Muscle of leg (tissue), 11 donors: Measurements from ENCODE around the gene HECTD2. TPM values are rescaled to one million over a fixed set of nuclear protein-coding genes. Genes with fewer than 3 reads are reported as not detected.

Source experiments
- DNase-seq: peaks from one replicate; pipeline ENCODE4 v3.0.0; 2013
- H3K27ac ChIP-seq: one replicate; pipeline ENCODE4 v1.5.1; 2013; ENCODE audit warnings: mild to moderate bottlenecking, low read length, control low read depth
- H3K27me3 ChIP-seq: one replicate; pipeline ENCODE4 v1.6.1; 2013; ENCODE audit warnings: low read length; ENCODE audit not compliant: control insufficient read depth, insufficient read depth
- H3K36me3 ChIP-seq: one replicate; pipeline ENCODE4 v1.6.1; 2013; ENCODE audit warnings: low read length; ENCODE audit not compliant: control insufficient read depth, insufficient read depth
- H3K4me1 ChIP-seq: one replicate; pipeline ENCODE4 v1.6.1; 2013; ENCODE audit warnings: low read length; ENCODE audit not compliant: control insufficient read depth, insufficient read depth
- H3K4me3 ChIP-seq: one replicate; pipeline ENCODE4 v1.5.1; 2013; ENCODE audit warnings: low read length, control low read depth
- H3K9me3 ChIP-seq: replicated peaks from 2 replicates; pipeline ENCODE4 v1.6.1; 2013; ENCODE audit warnings: low read depth, low read length; ENCODE audit not compliant: control insufficient read depth
- WGBS: methylation state at CpG from one replicate; pipeline ENCODE4 v1.1.5; 2013; ENCODE audit warnings: missing lambda C conversion rate; ENCODE audit not compliant: insufficient coverage; 5-methylcytosine and 5-hydroxymethylcytosine counted together
- polyA plus RNA-seq, 8 donors: library from polyadenylated mRNA; unstranded; fragments of 120-200 nt; gene quantifications; one replicate each; pipeline versions ENCODE4 v1.2.1 to v1.2.3, GENCODE V29; 2013; ENCODE audit warnings: inconsistent platforms in 1 of 8, low replicate concordance in 1 of 8; ENCODE audit not compliant: insufficient read length in 8 of 8, insufficient read depth in 1 of 8
- total RNA-seq: library from RNA; stranded (reverse); fragments of 120-200 nt; gene quantifications from one replicate; pipeline ENCODE4 v1.2.4, GENCODE V29; 2013

HECTD2 gene
- total and polyA plus RNA-seq, 9 donors: 11.7 to 17.9 (median 13.5) TPM

DNA sequence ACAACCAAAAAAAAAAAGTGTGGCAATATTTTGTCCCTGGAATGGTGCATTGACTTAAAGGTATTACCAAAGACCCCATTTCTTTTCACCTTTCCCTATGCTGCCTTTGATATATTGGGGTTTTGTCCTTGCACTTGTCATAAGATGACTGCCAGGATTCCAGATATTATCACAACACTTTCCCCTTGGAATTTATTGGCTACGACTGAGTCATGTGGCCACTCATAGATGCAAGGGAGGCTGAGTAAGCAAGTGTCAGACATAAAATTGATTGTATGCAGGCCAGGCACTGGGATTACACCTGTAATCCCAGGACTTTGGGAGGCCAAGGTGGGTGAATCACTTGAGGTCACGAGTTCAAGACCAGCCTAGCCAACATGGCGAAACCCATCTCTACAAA, 139.1 kb downstream of the HECTD2 start:
- Histone ChIP-seq H3K27ac (no peak overlapping the region), H3K4me1 (peaks cover 12% of the 10 kb centered on the region), H3K4me3 (no peak overlapping the region), H3K36me3 (no peaks in the 10 kb centered on the region), H3K27me3 (no peaks in the 10 kb centered on the region), H3K9me3 (no peaks in the 10 kb centered on the region)
- no peak for DNase-seq
- WGBS: no CpG with 5 or more reads among the region's 3 CpGs

DNA sequence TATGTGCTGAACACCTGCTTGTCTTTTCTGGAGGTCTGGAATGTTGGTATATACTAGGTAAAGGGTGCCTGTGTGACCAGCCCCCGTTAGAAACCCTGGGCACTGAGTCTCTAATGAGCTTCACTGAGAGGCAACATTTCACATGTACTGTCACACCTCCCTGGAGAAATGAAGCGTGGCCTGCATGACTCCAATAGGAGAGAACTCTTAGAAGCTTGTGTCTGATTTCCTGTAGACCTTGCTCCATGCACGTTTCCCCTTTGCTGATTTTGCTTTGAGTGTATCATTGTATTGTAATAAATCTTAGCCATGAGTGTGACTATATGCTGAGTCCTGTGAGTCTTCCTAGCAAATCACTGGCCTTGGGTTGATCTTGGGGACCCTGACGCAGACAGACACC, 139.9 kb downstream of the HECTD2 start:
- Histone ChIP-seq H3K36me3 (no peaks in the 10 kb centered on the region), H3K4me3 (no peak overlapping the region), H3K9me3 (no peaks in the 10 kb centered on the region), H3K4me1 (peaks cover 13% of the 10 kb centered on the region), H3K27me3 (no peaks in the 10 kb centered on the region), H3K27ac (no peak overlapping the region)
- DNase-seq: no peak
- WGBS: 100% methylated on average over 1 of the region's 4 CpGs

DNA sequence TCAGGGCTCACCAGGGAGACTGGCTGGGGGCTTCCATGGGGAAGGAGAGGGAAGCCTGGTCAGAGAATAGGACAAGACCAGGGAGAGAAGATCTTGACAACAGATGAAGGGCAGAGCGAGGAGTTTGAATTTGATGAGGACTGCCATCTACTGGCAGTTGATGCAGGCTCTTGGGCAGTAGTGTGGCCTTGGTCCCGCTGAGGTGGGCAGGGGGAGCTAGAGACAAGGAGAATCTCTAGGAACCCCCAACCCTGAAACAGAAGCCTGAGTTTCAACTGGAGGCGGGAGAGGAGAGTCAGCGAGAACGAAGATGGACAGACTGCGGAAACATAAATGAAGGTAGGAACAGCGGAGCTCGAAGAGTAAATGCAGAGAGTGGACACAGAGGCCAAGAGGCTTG, 141.7 kb downstream of the HECTD2 start:
- DNase-seq: peak; percentile 84
- H3K4me3 ChIP-seq: no peak overlapping the region

DNA sequence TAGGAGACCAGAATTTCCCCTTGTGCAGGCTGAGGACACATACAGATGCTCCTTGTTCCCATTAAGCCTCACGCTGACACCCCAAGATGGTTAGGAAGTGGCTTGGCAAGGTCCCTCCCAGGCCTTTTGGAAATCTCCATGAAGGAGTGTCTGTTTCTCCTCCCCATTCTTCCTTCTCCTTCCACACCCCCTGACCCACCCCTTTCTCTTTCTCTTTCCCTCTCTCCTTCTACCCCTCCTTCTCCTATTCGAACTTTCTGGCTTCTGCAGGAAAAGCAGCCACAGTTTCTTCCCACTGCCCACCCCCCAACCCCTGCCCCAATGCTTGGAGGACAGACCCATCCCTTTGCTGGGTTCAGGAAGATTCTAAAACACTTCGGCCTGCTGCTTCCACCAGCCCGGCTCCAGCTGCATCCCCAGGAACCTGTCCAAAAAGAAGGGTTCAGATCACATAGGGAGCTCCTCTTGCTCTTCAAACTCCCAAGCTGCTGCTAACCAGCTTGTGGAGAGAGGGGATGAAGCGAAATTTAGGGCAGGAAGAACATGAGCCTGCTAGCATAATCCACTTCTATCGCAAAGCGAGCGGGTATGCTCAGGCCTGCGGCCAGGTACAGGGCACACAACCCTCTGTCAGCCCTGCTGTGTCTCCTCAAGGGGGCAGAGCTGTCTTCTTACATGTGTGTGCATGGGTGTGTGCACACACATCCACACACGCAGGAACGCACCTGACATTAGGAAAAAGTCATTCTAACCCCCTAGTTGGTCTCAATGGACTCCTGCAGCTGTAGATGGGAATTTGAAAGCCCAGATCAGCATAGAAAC, 142.3 kb downstream of the HECTD2 start:
- no peak overlapping the region for H3K4me3 ChIP-seq

More for the DNA sequence above, 141.7 kb downstream of the HECTD2 start:
- Histone ChIP-seq H3K27me3 (no peaks in the 10 kb centered on the region), H3K9me3 (no peaks in the 10 kb centered on the region), H3K4me1 (peaks cover 21% of the 10 kb centered on the region), H3K36me3 (no peaks in the 10 kb centered on the region), H3K27ac (no peak overlapping the region)
- 49% methylated on average over 6 of the region's 8 CpGs for WGBS

DNA sequence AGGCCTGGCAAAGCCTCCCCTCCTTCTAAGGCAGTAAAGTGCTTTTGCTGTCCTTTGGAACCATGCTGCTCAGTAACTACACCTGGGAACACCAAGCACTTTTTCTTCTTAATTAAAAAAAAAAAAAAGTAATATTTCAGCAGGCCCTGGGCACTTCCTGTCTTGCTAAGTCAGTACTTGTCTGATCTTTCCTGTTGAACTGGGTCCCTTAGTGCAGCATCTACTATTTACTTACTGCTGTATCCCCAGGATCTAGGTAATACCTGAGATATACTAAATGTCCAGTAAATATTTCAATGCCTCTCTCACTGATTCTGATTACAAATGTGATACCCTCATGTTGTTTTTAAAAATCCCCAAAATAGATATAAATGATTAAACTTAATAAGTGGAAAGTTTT, 145.3 kb downstream of the HECTD2 start:
- Histone ChIP-seq H3K27ac (no peak overlapping the region), H3K27me3 (no peaks in the 10 kb centered on the region), H3K4me1 (peaks cover 25% of the 10 kb centered on the region), H3K36me3 (no peaks in the 10 kb centered on the region), H3K4me3 (no peak overlapping the region), H3K9me3 (no peaks in the 10 kb centered on the region)
- DNase-seq: no peak

More for the DNA sequence above, 142.3 kb downstream of the HECTD2 start:
- Histone ChIP-seq H3K27ac (no peak overlapping the region), H3K27me3 (no peaks in the 10 kb centered on the region), H3K4me1 (peaks cover 25% of the 10 kb centered on the region), H3K36me3 (no peaks in the 10 kb centered on the region), H3K9me3 (no peaks in the 10 kb centered on the region)
- DNase-seq: peak; percentile 59
- 79% methylated on average over 4 of the region's 11 CpGs for WGBS

DNA sequence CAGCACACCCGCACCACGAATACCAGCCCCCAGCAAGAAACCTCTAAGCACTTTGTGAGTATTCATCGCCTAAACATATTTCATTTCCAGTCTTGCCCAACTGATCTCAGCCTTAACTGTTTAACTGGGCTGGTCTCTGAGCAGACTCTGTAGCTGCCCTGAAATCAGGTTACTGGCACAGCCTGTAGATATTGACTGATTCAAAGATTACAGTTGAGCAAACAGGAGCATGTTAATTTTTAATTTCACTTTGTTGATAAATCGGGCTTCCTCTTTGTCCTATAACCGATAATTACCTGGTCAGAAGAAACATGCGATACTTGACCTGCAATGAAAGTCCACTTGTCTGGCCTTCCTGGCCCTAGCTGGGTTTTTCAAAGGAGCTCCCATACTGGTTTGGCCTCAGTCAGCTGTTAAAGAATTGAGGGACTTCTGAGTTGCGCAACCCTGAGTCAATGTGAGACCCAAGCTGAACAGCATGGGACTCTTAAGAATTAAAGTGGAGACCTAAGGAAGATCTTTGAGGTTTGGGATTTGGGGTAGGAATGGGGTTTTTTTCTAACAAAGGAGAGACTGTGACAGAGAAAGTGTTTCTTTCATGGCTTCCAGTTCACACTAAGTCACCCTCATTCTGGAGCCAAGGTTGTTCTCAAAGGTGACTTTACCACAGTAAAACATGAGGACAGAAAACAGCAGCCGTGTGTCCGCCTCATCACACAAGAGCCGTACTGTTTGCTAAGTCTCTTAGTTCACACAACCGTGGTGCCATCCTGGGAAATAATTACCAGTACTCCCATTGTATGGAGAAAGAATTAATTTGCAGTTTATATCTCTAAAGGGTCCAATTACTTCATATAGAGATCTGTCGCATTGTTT, 146.8 kb downstream of the HECTD2 start:
- Histone ChIP-seq H3K9me3 (no peaks in the 10 kb centered on the region), H3K4me1 (peaks cover 25% of the 10 kb centered on the region), H3K27me3 (no peaks in the 10 kb centered on the region), H3K4me3 (no peak overlapping the region), H3K36me3 (no peaks in the 10 kb centered on the region), H3K27ac (peak overlapping the region; percentile 62)
- 93% methylated on average over 5 of the region's 12 CpGs for WGBS
- DNase-seq: no peak

DNA sequence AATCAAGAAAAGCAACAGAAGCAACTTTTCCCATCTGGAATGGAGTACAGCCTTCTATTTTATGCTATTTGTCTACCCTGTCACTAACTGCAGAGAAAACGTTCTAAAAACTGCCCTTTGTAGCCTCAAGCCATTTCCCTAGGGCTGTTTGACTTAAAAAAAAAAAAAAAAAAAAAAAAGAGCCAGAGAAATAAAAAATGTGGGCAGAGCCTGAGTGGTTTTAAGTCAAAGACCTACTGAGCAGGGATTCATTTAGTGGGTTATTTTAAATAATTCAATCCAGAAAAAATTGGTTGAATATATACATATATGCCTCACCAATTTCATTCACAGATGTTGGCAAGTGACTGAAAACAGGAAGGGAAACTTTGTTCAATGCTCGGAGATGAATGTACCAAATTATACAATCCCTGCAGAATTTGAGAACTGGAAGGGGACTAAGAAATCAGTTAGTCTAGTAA, 147.5 kb downstream of the HECTD2 start:
- peak; percentile 78 for DNase-seq
- Histone ChIP-seq H3K4me3 (no peak overlapping the region), H3K36me3 (no peaks in the 10 kb centered on the region), H3K27ac (peak overlapping the region; percentile 62), H3K9me3 (no peaks in the 10 kb centered on the region), H3K4me1 (peaks cover 18% of the 10 kb centered on the region), H3K27me3 (no peaks in the 10 kb centered on the region)
- no CpG with 5 or more reads among the region's 2 CpGs for WGBS

DNA sequence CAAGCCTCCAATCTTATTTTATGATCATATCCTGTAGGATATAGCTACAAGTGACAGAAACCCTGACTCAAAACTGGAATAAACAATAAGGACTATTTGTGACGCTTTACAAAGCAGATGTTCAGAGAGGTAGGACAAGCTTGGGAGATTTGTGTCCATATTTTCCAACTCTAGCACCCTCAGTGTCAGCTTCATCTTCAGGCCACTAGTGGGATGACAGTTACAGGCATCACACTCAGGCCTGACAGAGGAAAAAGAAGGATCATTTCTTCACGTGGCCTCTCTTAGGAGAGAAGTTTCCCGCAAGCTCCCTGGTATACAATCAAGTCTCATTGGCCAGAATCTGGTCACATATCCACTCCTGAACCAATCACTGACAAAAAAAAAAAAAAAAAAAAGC, 148.3 kb downstream of the HECTD2 start:
- peaks cover 15% of the 10 kb centered on the region for H3K4me1 ChIP-seq
- H3K9me3 ChIP-seq: no peaks in the 10 kb centered on the region
- H3K27ac ChIP-seq: peak overlapping the region; percentile 9
- no peak overlapping the region for H3K4me3 ChIP-seq
- no peaks in the 10 kb centered on the region for H3K36me3 ChIP-seq
- H3K27me3 ChIP-seq: no peaks in the 10 kb centered on the region
- WGBS: no CpG with 5 or more reads among the region's 3 CpGs
- no peak for DNase-seq

DNA sequence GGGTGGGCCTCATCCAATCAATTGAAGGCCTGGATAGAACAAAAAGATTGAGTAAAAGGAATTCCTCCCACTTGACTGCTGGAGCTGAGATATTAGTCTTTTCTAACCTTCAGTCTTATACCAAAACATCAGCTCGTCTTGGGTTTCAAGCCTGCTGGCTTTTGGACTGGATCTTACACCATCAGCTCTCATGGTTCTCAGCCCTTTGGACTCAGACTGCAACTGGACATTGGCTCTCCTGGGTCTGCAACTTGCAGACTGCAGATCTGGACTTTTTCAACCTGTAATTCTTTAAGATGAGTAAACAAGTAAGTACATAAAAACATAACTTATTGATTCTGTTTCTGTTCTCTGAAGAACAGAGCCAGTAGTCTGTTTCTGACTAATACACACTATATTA, 149.0 kb downstream of the HECTD2 start:
- Histone ChIP-seq H3K27me3 (no peaks in the 10 kb centered on the region), H3K4me1 (peaks cover 17% of the 10 kb centered on the region), H3K4me3 (no peak overlapping the region), H3K27ac (no peak overlapping the region), H3K36me3 (no peaks in the 10 kb centered on the region), H3K9me3 (no peaks in the 10 kb centered on the region)
- WGBS: 50% methylated on average over 1 of the region's 1 CpG
- no peak for DNase-seq

DNA sequence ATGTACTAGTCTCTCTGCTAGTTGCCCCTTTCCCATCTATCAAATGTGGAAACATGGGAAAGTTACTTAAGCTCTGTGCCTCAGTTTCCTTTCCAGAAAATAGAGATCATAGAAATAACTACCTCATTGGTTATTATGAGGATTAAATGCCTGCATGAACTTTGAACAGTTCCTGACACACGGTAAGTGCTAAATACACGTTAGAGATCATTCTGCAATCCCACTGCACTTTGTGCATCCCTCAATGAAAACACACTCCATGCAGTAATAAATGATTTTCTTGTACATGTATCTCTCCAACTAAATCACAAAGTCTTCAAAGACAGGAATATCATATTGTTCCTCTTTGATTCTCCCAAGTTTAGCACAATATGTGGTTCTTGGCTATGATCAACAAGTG, 149.6 kb downstream of the HECTD2 start:
- DNase-seq: no peak
- Histone ChIP-seq H3K9me3 (no peaks in the 10 kb centered on the region), H3K36me3 (no peaks in the 10 kb centered on the region), H3K27ac (no peak overlapping the region), H3K4me3 (no peak overlapping the region), H3K4me1 (peaks cover 19% of the 10 kb centered on the region), H3K27me3 (no peaks in the 10 kb centered on the region)
- 86% methylated on average over 2 of the region's 2 CpGs for WGBS
